A673 (cell line): ENCODE data around the gene S1PR4. TPM values are rescaled to one million over a fixed set of nuclear protein-coding genes. Genes with fewer than 3 reads are reported as not detected.
"Not testable (repeated sequence)": the region's sequence is repeated elsewhere in the genome, so short reads cannot be mapped to it uniquely, and the experiment has no call there.

Source experiments
- BruUV-seq: library from RNA; stranded (reverse); fragments of 400-500 nt; replicated peaks from 2 replicates; lab custom pipeline; 2021; lab: Mats Ljungman, UMichigan
- CTCF ChIA-PET: fragments of 300-600 bp; sonication (Branson Sonifier 250); formaldehyde crosslinking; loops from one replicate; lab custom pipeline; 2022; ENCODE audit warnings: antibody characterized with exemption; lab: Charles Lee
- POLR2A ChIA-PET: fragments of 300-600 bp; sonication (Branson Sonifier 250); formaldehyde crosslinking; loops from one replicate; lab custom pipeline; 2022; ENCODE audit warnings: antibody characterized with exemption; ENCODE audit not compliant: low non-redundant PET; lab: Charles Lee
- DNase-seq: peaks from one replicate; pipeline ENCODE4 v3.0.0-alpha.2; 2015; ENCODE audit warnings: low spot score
- H3K27ac ChIP-seq: fragments of 200-600 bp; sonication (generic); 2 replicates; pipeline ENCODE4 v1.5.1; 2016; ENCODE audit warnings: mixed run types, low read depth, mild to moderate bottlenecking, mixed read lengths, antibody characterized with exemption, low read length; ENCODE audit not compliant: poor library complexity, severe bottlenecking
- H3K27me3 ChIP-seq: fragments of 200-600 bp; sonication (generic); replicated peaks from 2 replicates; pipeline ENCODE4 v1.6.1; 2017; ENCODE audit warnings: mixed run types, low read depth, mild to moderate bottlenecking, mixed read lengths, antibody characterized with exemption, low read length; ENCODE audit not compliant: insufficient read depth, poor library complexity
- H3K36me3 ChIP-seq: fragments of 200-600 bp; sonication (generic); 2 replicates; pipeline ENCODE4 v1.6.1; 2016; ENCODE audit warnings: mixed run types, mild to moderate bottlenecking, mixed read lengths, antibody characterized with exemption, low read length; ENCODE audit not compliant: insufficient read depth, poor library complexity, severe bottlenecking
- H3K4me1 ChIP-seq: fragments of 200-600 bp; sonication (generic); 2 replicates; pipeline ENCODE4 v1.6.1; 2017; ENCODE audit warnings: mixed run types, mild to moderate bottlenecking, mixed read lengths, antibody characterized with exemption, low read length; ENCODE audit not compliant: insufficient read depth, poor library complexity, severe bottlenecking
- H3K4me3 ChIP-seq: fragments of 200-600 bp; sonication (generic); 2 replicates; pipeline ENCODE4 v1.5.1; 2016; ENCODE audit warnings: low read depth, mixed run types, mild to moderate bottlenecking, mixed read lengths, low read length; ENCODE audit not compliant: poor library complexity, severe bottlenecking
- H3K9me3 ChIP-seq: fragments of 200-600 bp; sonication (generic); 2 replicates; pipeline ENCODE4 v1.6.1; 2016; ENCODE audit warnings: mixed run types, low read depth, mild to moderate bottlenecking, mixed read lengths, antibody characterized with exemption, low read length; ENCODE audit not compliant: poor library complexity, severe bottlenecking
- EZH2 ChIP-seq: fragments of 200-600 bp; sonication (generic); IDR thresholded peaks from 2 replicates; pipeline ENCODE4 v1.6.1; 2017; ENCODE audit warnings: borderline replicate concordance, low read depth, mild to moderate bottlenecking, mixed read lengths, antibody characterized with exemption, low read length; ENCODE audit not compliant: poor library complexity, severe bottlenecking
- intact Hi-C: fragments of 100-400 bp; cut with micrococcal nuclease; formaldehyde crosslinking; loops from one replicate; pipeline ENCODE4 v1.10.0; 2022; ENCODE audit not compliant: unreplicated experiment
- total RNA-seq: library from RNA; stranded (reverse); gene quantifications from 2 replicates; pipeline ENCODE4 v1.2.3, GENCODE V29; 2021
- TF ChIP-seq, protein P1 (sequence below): fragments of 300-800, 200-600 bp; sonication (generic); conservative IDR thresholded peaks from 2 replicates; pipeline ENCODE4 v1.5.1; 2017; ENCODE audit warnings: low read depth, mild to moderate bottlenecking, antibody characterized with exemption, low read length, moderate library complexity, mixed read lengths

Gene S1PR4
- total RNA-seq, 1 experiment from 2014 or later = not detected

DNA sequence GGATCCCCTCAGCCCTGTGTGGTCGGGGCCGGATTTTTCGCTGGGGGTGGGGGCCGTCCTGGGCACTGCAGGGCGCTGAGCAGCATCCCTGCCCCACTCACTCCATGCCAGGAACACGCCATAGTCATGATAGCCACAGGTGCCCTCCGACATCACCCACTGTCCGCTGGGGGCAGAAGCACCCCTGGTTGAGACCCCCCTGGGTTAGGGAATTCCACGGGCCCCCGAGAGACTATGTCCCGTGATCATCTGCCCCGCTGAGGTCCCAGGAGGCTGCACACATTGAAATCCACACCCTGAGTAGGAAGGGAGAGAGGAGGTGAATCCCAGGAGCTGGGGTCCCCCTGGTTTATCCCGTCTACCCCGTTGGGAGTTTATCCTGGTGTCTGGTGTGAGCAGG is 23.3 kb downstream of the S1PR4 start:
- intact Hi-C loops = no loop called here
- Histone ChIP-seq H3K9me3 (no peaks in the 10 kb centered on the region), H3K27me3 (no peaks in the 10 kb centered on the region), H3K27ac (no peak overlapping the region), H3K4me1 (no peaks in the 10 kb centered on the region), H3K36me3 (peaks cover 17% of the 10 kb centered on the region), H3K4me3 (no peak overlapping the region)
- TF ChIP-seq, protein P1, sequence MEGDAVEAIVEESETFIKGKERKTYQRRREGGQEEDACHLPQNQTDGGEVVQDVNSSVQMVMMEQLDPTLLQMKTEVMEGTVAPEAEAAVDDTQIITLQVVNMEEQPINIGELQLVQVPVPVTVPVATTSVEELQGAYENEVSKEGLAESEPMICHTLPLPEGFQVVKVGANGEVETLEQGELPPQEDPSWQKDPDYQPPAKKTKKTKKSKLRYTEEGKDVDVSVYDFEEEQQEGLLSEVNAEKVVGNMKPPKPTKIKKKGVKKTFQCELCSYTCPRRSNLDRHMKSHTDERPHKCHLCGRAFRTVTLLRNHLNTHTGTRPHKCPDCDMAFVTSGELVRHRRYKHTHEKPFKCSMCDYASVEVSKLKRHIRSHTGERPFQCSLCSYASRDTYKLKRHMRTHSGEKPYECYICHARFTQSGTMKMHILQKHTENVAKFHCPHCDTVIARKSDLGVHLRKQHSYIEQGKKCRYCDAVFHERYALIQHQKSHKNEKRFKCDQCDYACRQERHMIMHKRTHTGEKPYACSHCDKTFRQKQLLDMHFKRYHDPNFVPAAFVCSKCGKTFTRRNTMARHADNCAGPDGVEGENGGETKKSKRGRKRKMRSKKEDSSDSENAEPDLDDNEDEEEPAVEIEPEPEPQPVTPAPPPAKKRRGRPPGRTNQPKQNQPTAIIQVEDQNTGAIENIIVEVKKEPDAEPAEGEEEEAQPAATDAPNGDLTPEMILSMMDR = no peak
- TF ChIP-seq EZH2 = no peak
- POLR2A ChIA-PET = no interaction called here
- BruUV-seq = no TSS peak
- CTCF ChIA-PET = interaction anchor here (0.7 kb wide), 1 partner anchor 125 kb away, joined by 3 read pairs; no protein-coding TSS in a partner anchor
- no peak for DNase-seq

DNA sequence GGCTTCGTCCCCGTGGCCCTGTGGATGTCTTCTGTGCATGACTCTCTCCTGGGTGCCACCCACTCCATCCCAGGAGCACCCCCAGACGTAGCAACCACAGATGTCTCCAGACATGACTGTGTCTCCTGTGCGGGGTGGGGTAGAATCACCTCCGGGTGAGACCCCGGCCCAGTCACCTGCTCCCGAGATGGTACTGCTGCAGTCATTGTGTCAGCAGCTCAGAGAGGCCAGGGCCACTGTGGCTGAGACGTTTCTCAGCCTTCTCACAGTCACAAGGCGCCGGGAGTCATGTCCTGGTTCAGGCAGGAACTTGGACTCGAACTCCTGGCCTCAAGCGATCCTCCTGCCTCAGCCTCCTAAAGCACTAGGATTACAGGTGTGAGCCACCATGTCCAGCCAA is 23.8 kb downstream of the S1PR4 start:
- DNase-seq = no peak
- POLR2A ChIA-PET = interaction anchor here (0.7 kb wide), 1 partner anchor 428 kb away, joined by 7 read pairs; no protein-coding TSS in a partner anchor
- Histone ChIP-seq H3K4me3 (no peak overlapping the region), H3K27me3 (no peaks in the 10 kb centered on the region), H3K9me3 (no peaks in the 10 kb centered on the region), H3K27ac (no peak overlapping the region), H3K36me3 (peaks cover 21% of the 10 kb centered on the region), H3K4me1 (no peaks in the 10 kb centered on the region)
- CTCF ChIA-PET = interaction anchor here (0.7 kb wide), 1 partner anchor 126 kb away, joined by 3 read pairs; no protein-coding TSS in a partner anchor
- intact Hi-C loops = no loop called here
- BruUV-seq = no TSS peak
- no peak for TF ChIP-seq EZH2
- TF ChIP-seq, protein P1 = no peak

DNA sequence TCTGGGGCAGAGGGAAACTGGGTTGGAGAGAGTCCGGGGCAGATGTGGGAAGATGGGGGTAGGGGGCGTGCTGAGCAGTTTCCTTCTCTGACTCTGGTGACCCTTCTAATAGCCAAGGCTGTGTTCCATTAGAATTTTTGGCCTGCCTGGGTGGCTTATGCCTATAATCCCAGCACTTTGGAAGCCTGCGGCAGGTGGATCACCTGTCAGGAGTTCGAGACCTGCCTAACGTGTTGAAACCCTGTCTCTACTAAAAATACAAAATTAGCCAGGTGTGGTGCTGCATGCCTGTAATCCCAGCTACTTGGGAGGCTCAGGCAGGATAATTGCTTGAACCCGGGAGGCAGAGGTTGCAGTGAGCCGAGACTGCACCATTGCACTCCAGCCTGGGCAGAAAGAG is 24.3 kb downstream of the S1PR4 start:
- CTCF ChIA-PET = interaction anchor here (0.7 kb wide), 2 partner anchors 101 to 126 kb away, joined by 3 read pairs; no protein-coding TSS in a partner anchor
- H3K27me3 ChIP-seq = not testable (repeated sequence)

More for the DNA sequence above, 24.3 kb downstream of the S1PR4 start:
- H3K9me3 ChIP-seq, H3K4me1 ChIP-seq, H3K4me3 ChIP-seq, BruUV-seq, H3K27ac ChIP-seq, DNase-seq, intact Hi-C loops: not testable (repeated sequence)
- POLR2A ChIA-PET = interaction anchor here (0.7 kb wide), 1 partner anchor 429 kb away, joined by 7 read pairs; no protein-coding TSS in a partner anchor
- H3K36me3 ChIP-seq = peaks cover 27% of the 10 kb centered on the region
